Stomach (tissue), 9 donors: ENCODE results near the gene CSF2. TPM values are rescaled to one million over a fixed set of nuclear protein-coding genes. Genes with fewer than 3 reads are reported as not detected.

Experiments used
- DNase-seq, 2 donors: peaks; one replicate each; pipeline versions ENCODE4 v3.0.0 to v3.0.0-alpha.2; 2013 to 2019
- H3K27ac ChIP-seq, 5 donors: fragments of 200-600 bp in 4 of 5; sonication (generic) in 4 of 5; one replicate each; pipeline ENCODE4 v1.5.1; 2013 to 2019; ENCODE audit warnings: mild to moderate bottlenecking in 1 of 5, moderate library complexity in 1 of 5
- H3K27me3 ChIP-seq, 3 donors: fragments of 200-600 bp; sonication (generic); one replicate each; pipeline ENCODE4 v1.5.1; 2017 to 2019; ENCODE audit warnings: mixed run types in 1 of 3
- H3K36me3 ChIP-seq, 4 donors: fragments of 200-600 bp; sonication (generic); 1 replicate in 3 of 4; 2 replicates in 1 of 4; pipeline ENCODE4 v1.5.1; 2016 to 2019
- H3K4me1 ChIP-seq, 4 donors: fragments of 200-600 bp; sonication (generic); one replicate each; pipeline ENCODE4 v1.5.1; 2016 to 2019
- H3K4me3 ChIP-seq, 4 donors: fragments of 200-600 bp; sonication (generic) in 3 of 4; one replicate each; pipeline ENCODE4 v1.5.1; 2016 to 2019; ENCODE audit warnings: mild to moderate bottlenecking in 1 of 4
- H3K9me3 ChIP-seq, 4 donors: fragments of 200-600 bp; sonication (generic); one replicate each; pipeline ENCODE4 v1.5.1; 2016 to 2019
- EP300 ChIP-seq: sonication (generic); formaldehyde crosslinking; IDR thresholded peaks from one replicate; pipeline ENCODE4 v1.6.1; 2017; ENCODE audit warnings: antibody characterized with exemption
- POLR2A ChIP-seq, 4 donors: fragments of 450-650 bp; IDR thresholded peaks; one replicate each; pipeline ENCODE4 v1.6.1; 2016; ENCODE audit warnings: antibody characterized with exemption in 4 of 4, control low read depth in 2 of 4, mild to moderate bottlenecking in 1 of 4, moderate library complexity in 1 of 4
- POLR2AphosphoS5 ChIP-seq, 3 donors: sonication (generic); formaldehyde crosslinking; IDR thresholded peaks; one replicate each; pipeline ENCODE4 v1.6.1; 2016; ENCODE audit warnings: antibody characterized with exemption in 3 of 3
- WGBS, 5 donors: extraction: QIAGEN DNeasy Blood & Tissue Kit in 3 of 5; methylation state at CpG; one replicate each; pipeline versions ENCODE4 v1.1.5 to v1.1.7; 2013 to 2018; 5-methylcytosine and 5-hydroxymethylcytosine counted together
- intact Hi-C: fragments of 100-400 bp; cut with DNase I; formaldehyde crosslinking; loops from one replicate; pipeline ENCODE4 v1.15.1; 2023; ENCODE audit warnings: low total_unique reads
- polyA plus RNA-seq, 3 donors: library from polyadenylated mRNA; stranded (reverse); fragments of 200-250 nt; gene quantifications; one replicate each; pipeline ENCODE4 v1.2.3, GENCODE V29; 2013
- total RNA-seq, 5 donors: library from RNA; depleted of rRNA; stranded (reverse); fragments of >200 nt; gene quantifications; one replicate each; pipeline versions ENCODE4 v1.1.0 to v1.2.3, GENCODE V29; 2014 to 2016
- TF ChIP-seq, protein P1 (sequence below), 7 experiments: fragments of 450-650 bp in 4 of 7; fragments of 200-600 bp in 3 of 7; sonication (generic) in 3 of 7; IDR thresholded peaks; one replicate each; pipeline ENCODE4 v1.5.1; 2016 to 2019; ENCODE audit warnings: antibody characterized with exemption in 7 of 7, control low read depth in 2 of 7, mild to moderate bottlenecking in 1 of 7
- donor health status: healthy with polysubstance abuse.
- donor health status: Bipolar disorder and iron deficiency.
- donor health status: healthy.

CSF2 gene
- total and polyA plus RNA-seq, 8 donors, result not detected

DNA sequence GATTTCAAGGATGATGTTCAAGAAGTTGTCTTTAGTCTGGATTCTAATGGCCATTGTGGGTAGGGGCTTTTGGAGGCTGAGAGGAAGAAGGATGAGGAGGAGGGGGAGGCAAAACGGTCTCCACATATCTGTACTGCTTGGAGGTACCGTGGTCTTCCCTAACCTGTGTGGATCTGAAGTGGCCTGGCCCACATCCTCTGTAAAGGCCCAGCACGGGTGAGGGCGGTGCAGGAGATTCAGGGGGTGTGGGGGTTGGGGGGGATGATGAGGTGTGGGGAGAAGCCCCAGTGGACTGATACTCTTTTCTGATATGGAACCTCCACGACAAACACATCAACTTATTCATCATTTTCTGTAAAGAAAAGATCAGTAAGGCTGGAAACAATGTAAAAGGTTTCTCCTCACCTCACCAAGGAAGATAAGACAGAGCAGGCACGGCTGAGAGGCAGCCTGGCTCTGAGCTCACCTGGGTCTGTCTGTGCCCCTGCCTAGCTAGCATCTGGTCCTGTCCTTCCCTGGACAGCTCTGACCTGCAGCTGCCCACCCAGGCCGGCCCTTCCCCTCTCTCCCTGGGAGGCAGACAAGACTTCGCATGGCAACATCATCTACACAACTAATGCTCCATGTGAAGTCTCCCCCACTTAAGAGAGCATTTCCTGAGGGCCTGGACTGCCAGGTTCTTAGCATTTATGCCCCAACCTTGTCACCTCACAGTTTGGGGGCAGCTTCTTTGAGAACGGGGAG lies 18.7 kb upstream of the CSF2 start:
- intact Hi-C loops, result no loop called here
- WGBS, 5 donors, result 63 to 78% (median 74%) methylated on average over 9 of the region's 9 CpGs
- Histone ChIP-seq H3K27ac (no peak overlapping the region), H3K36me3 (no peaks in the 10 kb centered on the region), H3K27me3 (no peaks in the 10 kb centered on the region), H3K4me1 (no peaks in the 10 kb centered on the region), H3K4me3 (no peak overlapping the region), H3K9me3 (no peaks in the 10 kb centered on the region)
- no peak for DNase-seq
- TF ChIP-seq POLR2AphosphoS5 (IDR thresholded peaks at IDR 0.05) (no peak), POLR2A (IDR thresholded peaks at IDR 0.05) (no peak), EP300 (no peak)
- TF ChIP-seq, protein P1, sequence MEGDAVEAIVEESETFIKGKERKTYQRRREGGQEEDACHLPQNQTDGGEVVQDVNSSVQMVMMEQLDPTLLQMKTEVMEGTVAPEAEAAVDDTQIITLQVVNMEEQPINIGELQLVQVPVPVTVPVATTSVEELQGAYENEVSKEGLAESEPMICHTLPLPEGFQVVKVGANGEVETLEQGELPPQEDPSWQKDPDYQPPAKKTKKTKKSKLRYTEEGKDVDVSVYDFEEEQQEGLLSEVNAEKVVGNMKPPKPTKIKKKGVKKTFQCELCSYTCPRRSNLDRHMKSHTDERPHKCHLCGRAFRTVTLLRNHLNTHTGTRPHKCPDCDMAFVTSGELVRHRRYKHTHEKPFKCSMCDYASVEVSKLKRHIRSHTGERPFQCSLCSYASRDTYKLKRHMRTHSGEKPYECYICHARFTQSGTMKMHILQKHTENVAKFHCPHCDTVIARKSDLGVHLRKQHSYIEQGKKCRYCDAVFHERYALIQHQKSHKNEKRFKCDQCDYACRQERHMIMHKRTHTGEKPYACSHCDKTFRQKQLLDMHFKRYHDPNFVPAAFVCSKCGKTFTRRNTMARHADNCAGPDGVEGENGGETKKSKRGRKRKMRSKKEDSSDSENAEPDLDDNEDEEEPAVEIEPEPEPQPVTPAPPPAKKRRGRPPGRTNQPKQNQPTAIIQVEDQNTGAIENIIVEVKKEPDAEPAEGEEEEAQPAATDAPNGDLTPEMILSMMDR (IDR thresholded peaks at IDR 0.05), result no peak

DNA sequence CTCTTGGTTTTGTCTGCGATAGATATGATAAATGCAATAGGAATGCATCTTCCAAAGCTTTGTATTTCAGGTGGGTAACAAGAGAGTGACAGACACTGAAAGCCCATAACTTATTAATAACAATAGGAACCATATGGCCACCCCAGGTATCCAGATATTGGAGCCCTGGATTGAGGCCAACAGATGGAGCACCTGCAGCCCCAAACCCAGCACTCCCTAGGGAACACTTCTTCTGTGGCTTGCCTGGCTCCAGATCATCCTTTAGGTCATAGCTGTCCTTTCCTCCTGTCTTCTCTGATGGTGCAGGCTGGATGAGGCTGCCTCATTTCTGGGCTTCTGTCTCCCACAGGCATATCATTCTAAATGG lies 18.2 kb upstream of the CSF2 start:
- no peak for DNase-seq
- TF ChIP-seq POLR2A (IDR thresholded peaks at IDR 0.05) (no peak), EP300 (no peak)
- WGBS, 5 donors, result 93 to 100% (median 100%) methylated on average over 1 of the region's 1 CpG

DNA sequence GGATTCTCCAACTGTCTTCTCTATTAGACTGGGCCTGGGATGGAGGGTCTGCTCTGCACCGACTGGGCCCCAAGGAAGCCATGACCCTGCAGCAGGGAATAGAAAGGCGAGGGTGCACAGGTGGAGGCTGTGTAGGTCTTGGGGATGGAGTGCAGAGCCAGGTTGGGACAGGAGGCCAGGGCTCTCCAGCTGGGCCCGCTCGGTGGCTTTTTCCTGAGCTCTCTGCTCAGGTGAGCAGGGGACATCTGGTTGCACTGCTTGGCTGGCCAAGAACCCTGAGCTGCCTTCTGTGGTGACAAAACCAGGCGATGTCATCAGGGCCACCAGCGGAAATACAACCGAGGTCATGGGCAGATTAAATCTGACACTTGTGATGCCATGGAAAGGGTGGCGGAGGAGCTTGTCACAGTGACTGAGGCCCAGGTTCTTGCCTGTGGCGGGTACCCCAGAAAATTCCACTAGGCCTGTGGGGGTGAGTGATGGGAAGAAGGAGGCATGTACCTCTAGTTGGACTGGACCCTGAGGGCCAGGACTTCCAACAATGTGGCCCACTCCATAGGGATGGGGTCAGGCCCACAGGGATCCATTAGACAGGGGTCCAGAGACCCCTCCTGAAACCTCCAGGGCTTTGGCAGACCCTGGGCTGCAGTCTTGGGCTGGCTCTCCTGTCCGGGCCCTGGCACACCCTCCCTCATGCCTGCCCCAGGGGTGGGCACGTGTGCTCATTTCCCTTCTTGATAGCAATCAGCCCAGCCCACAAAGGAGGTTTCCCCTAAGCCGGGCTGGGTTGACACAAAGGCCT lies 17.6 kb upstream of the CSF2 start:
- 67 to 84% (median 73%) methylated on average over 10 to 12 of the region's 12 CpGs for WGBS, 5 donors
- DNase-seq, result peak; percentile 25 to 28
- intact Hi-C loops, result no loop called here

More for the DNA sequence above, 18.2 kb upstream of the CSF2 start:
- H3K27me3 ChIP-seq, result no peaks in the 10 kb centered on the region
- H3K4me1 ChIP-seq, result no peaks in the 10 kb centered on the region
- H3K9me3 ChIP-seq, result no peaks in the 10 kb centered on the region
- H3K4me3 ChIP-seq, result no peak overlapping the region
- intact Hi-C loops, result no loop called here
- H3K36me3 ChIP-seq, result no peaks in the 10 kb centered on the region
- no peak overlapping the region for H3K27ac ChIP-seq

DNA sequence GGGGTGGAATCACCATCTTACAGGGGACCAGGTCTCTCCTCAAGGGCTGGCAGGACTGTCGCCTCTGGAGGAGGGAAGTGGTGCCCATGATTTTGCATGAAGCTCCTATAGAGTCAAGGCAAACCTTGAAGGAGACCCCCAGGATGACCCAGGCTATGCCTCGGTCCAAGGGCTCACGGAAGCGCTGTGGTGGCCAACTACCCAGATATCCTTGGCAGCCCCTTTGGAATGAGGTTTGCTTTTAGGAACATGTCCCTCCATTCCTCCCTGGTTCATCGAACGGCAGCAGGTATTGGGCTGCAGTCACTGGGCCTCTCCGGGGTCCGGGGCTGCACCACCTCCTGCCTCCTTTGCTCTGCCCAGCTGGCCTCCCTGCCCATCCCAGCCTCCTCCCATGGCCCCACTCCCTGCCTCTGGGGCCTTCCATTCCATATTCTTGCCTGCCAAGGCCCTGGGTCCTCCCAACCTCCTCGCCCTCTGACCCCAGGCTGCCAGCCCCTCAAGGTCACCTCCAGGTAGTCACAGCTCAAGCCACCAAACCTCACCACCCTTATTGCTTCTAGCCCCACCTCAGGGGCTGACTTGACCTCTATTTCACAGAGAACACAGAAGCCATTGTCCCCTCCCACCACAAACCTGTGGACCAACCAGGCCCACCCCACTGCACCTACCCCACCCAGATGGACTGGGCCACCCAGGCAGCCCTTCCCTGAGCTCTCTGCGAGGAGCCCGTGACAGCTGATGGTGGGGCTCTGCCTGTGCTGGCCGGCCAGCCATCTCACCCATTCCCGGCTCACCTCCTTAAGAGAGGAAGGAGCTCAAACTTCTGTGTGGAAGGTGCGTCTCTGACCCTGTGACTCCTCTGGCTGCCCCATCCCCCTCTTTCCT lies 16.7 kb upstream of the CSF2 start:
- intact Hi-C loops, result no loop called here
- Histone ChIP-seq H3K27me3 (no peaks in the 10 kb centered on the region), H3K9me3 (no peaks in the 10 kb centered on the region), H3K4me1 (no peaks in the 10 kb centered on the region), H3K27ac (no peak overlapping the region), H3K36me3 (no peaks in the 10 kb centered on the region), H3K4me3 (no peak overlapping the region)
- 82 to 88% (median 86%) methylated on average over 11 to 14 of the region's 14 CpGs for WGBS, 5 donors
- peak; percentile 0 to 20 for DNase-seq
- TF ChIP-seq, protein P1 (IDR thresholded peaks at IDR 0.05), result no peak
- TF ChIP-seq EP300 (no peak), POLR2A (IDR thresholded peaks at IDR 0.05) (no peak), POLR2AphosphoS5 (IDR thresholded peaks at IDR 0.05) (no peak)

More for the DNA sequence above, 17.6 kb upstream of the CSF2 start:
- Histone ChIP-seq H3K9me3 (no peaks in the 10 kb centered on the region), H3K27ac (no peak overlapping the region), H3K4me1 (no peaks in the 10 kb centered on the region), H3K36me3 (no peaks in the 10 kb centered on the region), H3K27me3 (no peaks in the 10 kb centered on the region), H3K4me3 (no peak overlapping the region)
- TF ChIP-seq POLR2AphosphoS5 (IDR thresholded peaks at IDR 0.05), result no peak
- no peak for TF ChIP-seq POLR2A (IDR thresholded peaks at IDR 0.05)
- TF ChIP-seq, protein P1 (IDR thresholded peaks at IDR 0.05), result no peak
- TF ChIP-seq EP300, result no peak
